GM18505 (cell line): Measurements from ENCODE around the gene ZDHHC9.

Experiments used
- ATAC-seq: cut with Tn5 transposase; IDR thresholded peaks from one replicate; pipeline ENCODE4 v1.9.1; 2021; ENCODE audit not compliant: unreplicated experiment
- POLR2A ChIP-seq: IDR thresholded peaks from 4 replicates; pipeline ENCODE4 v1.6.1; 2011; ENCODE audit warnings: borderline replicate concordance; ENCODE audit not compliant: insufficient read depth, insufficient read length; ENCODE audit errors: extremely low read depth

The ZDHHC9 gene

GRCh38 chrX:129786210-129786651 is 57.5 kb downstream of the ZDHHC9 start:
- peak; percentile 86 for ATAC-seq
- TF ChIP-seq POLR2A: no peak

- TF ChIP-seq POLR2A: no peak
- no peak for ATAC-seq
These were observed 58.3 kb downstream of the ZDHHC9 start for GRCh38 chrX:129785160-129785947.

GRCh38 chrX:129784371-129784770 is 59.3 kb downstream of the ZDHHC9 start:
- TF ChIP-seq POLR2A: no peak
- ATAC-seq: no peak

GRCh38 chrX:129783291-129783713 is 60.4 kb downstream of the ZDHHC9 start:
- no peak for TF ChIP-seq POLR2A
- ATAC-seq: no peak

GRCh38 chrX:129782706-129783105 is 61.0 kb downstream of the ZDHHC9 start:
- no peak for TF ChIP-seq POLR2A
- no peak for ATAC-seq

- no peak for ATAC-seq
- no peak for TF ChIP-seq POLR2A
These were observed 61.8 kb downstream of the ZDHHC9 start for GRCh38 chrX:129781680-129782495.

- peak; percentile 70 for ATAC-seq
- TF ChIP-seq POLR2A: peak; percentile 78
These were observed 62.5 kb downstream of the ZDHHC9 start for GRCh38 chrX:129781134-129781672.

GRCh38 chrX:129780441-129781105 is 63.1 kb downstream of the ZDHHC9 start:
- no peak for TF ChIP-seq POLR2A
- ATAC-seq: no peak

GRCh38 chrX:129779747-129780146 is 63.9 kb downstream of the ZDHHC9 start, which contains the start of gene SASH3:
SASH3 (plus strand) TSS chrX:129779949; CDS start chrX:129780098, 149 bp downstream.
- peak; percentile 95 for TF ChIP-seq POLR2A
- ATAC-seq: peak; percentile 27

GRCh38 chrX:129779086-129779672 is 64.5 kb downstream of the ZDHHC9 start:
- no peak for TF ChIP-seq POLR2A

GRCh38 chrX:129777218-129778030 is 66.3 kb downstream of the ZDHHC9 start:
- TF ChIP-seq POLR2A: peak; percentile 48
- peak; percentile 26 for ATAC-seq

More at GRCh38 chrX:129779086-129779672, 64.5 kb downstream of the ZDHHC9 start:
- ATAC-seq: no peak
